NOMO-1 (cell line): Measurements from ENCODE around the gene MAN2A2.

Source experiments
- DNase-seq, 2 experiments: peaks; one replicate each; lab custom pipeline; 2025; ENCODE audit not compliant: unreplicated experiment in 2 of 2; lab: John Stamatoyannopoulos, UW

The MAN2A2 gene

GRCh38 chr15:90957031-90957790 is 54.1 kb downstream of the MAN2A2 start:
- DNase-seq = no peak

- no peak for DNase-seq
Observed at GRCh38 chr15:90957791-90958190, 54.7 kb downstream of the MAN2A2 start.

- DNase-seq = no peak
Observed at GRCh38 chr15:90959028-90959595, 56.0 kb downstream of the MAN2A2 start.

GRCh38 chr15:90959894-90960293 is 56.8 kb downstream of the MAN2A2 start:
- no peak for DNase-seq

- DNase-seq = no peak
Observed at GRCh38 chr15:90960298-90961091, 57.4 kb downstream of the MAN2A2 start.

GRCh38 chr15:90962021-90962420 is 58.9 kb downstream of the MAN2A2 start:
- DNase-seq = no peak

GRCh38 chr15:90966262-90966661 is 63.2 kb downstream of the MAN2A2 start:
- no peak for DNase-seq

GRCh38 chr15:90967206-90967605 is 64.1 kb downstream of the MAN2A2 start:
- no peak for DNase-seq

GRCh38 chr15:90968434-90968833 is 65.3 kb downstream of the MAN2A2 start:
- DNase-seq = no peak

- DNase-seq = no peak
Observed at GRCh38 chr15:90970274-90970673, 67.2 kb downstream of the MAN2A2 start.

- DNase-seq = no peak
Observed at GRCh38 chr15:90972133-90972532, 69.0 kb downstream of the MAN2A2 start.
